Fibroblast of peridontal ligament (primary cell): Measurements from ENCODE around the gene SEMA3D.

ENCODE experiments used
- DNase-seq: peaks from one replicate; pipeline ENCODE4 v3.0.0-alpha.2; 2010; ENCODE audit errors: extremely low read depth

The SEMA3D gene

GRCh38 chr7:85184599-85185423 is 2.0 kb downstream of the SEMA3D start:
- peak; percentile 46 for DNase-seq

- DNase-seq: no peak
Measured at GRCh38 chr7:85183296-85183695, 3.6 kb downstream of the SEMA3D start.

GRCh38 chr7:85178531-85179298 is 8.1 kb downstream of the SEMA3D start:
- DNase-seq: no peak

- peak; percentile 74 for DNase-seq
Measured at GRCh38 chr7:85177316-85177715, 9.5 kb downstream of the SEMA3D start.

GRCh38 chr7:85176197-85176596 is 10.7 kb downstream of the SEMA3D start:
- peak; percentile 73 for DNase-seq

- DNase-seq: peak; percentile 83
Measured at GRCh38 chr7:85175217-85175616, 11.6 kb downstream of the SEMA3D start.

- peak; percentile 96 for DNase-seq
Measured at GRCh38 chr7:85172530-85172941, 14.3 kb downstream of the SEMA3D start.

GRCh38 chr7:85167636-85168035 is 19.2 kb downstream of the SEMA3D start:
- DNase-seq: no peak

GRCh38 chr7:85165263-85165662 is 21.6 kb downstream of the SEMA3D start:
- DNase-seq: no peak

- no peak for DNase-seq
Measured at GRCh38 chr7:85164376-85164775, 22.5 kb downstream of the SEMA3D start.

GRCh38 chr7:85162721-85163120 is 24.1 kb downstream of the SEMA3D start:
- DNase-seq: peak; percentile 16

- DNase-seq: peak; percentile 62
Measured at GRCh38 chr7:85160223-85160622, 26.6 kb downstream of the SEMA3D start.

GRCh38 chr7:85159003-85159402 is 27.9 kb downstream of the SEMA3D start:
- DNase-seq: no peak

- no peak for DNase-seq
Measured at GRCh38 chr7:85156661-85157208, 30.1 kb downstream of the SEMA3D start.

- DNase-seq: no peak
Measured at GRCh38 chr7:85154282-85154937, 32.4 kb downstream of the SEMA3D start.

- DNase-seq: no peak
Measured at GRCh38 chr7:85153715-85154114, 33.1 kb downstream of the SEMA3D start.

- no peak for DNase-seq
Measured at GRCh38 chr7:85150624-85151023, 36.2 kb downstream of the SEMA3D start.

- no peak for DNase-seq
Measured at GRCh38 chr7:85144771-85145170, 42.1 kb downstream of the SEMA3D start.

GRCh38 chr7:85135977-85136376 is 50.9 kb downstream of the SEMA3D start:
- peak; percentile 76 for DNase-seq

GRCh38 chr7:85133560-85133959 is 53.3 kb downstream of the SEMA3D start:
- no peak for DNase-seq

GRCh38 chr7:85133006-85133405 is 53.9 kb downstream of the SEMA3D start:
- no peak for DNase-seq

GRCh38 chr7:85130702-85131101 is 56.2 kb downstream of the SEMA3D start:
- DNase-seq: no peak
